ENCODE data around the gene DAPK1.
A peak's percentile ranks its signal among the peaks of the same experiment; 100 is the strongest.

DAPK1 gene

GRCh38 chr9:87573841-87574342 is 76.2 kb downstream of the DAPK1 start:
- H3K23ac ChIP-seq (ENCODE audit: low read length in 2 of 2) = no peak overlapping the region
- no peak overlapping the region for H3K9ac ChIP-seq (ENCODE audit: low read length)
- H3K27ac ChIP-seq (ENCODE audit: low read length, poor library complexity, severe bottlenecking) = no peak overlapping the region
- no peaks in the 10 kb centered on the region for H3K9me3 ChIP-seq (ENCODE audit: control insufficient read depth, low read length)
- H3K4me3 ChIP-seq (ENCODE audit: insufficient read depth in 1 of 2, low read depth in 1 of 2, low read length in 2 of 2) = no peak overlapping the region
- H3K27me3 ChIP-seq (ENCODE audit: control insufficient read depth in 1 of 2, insufficient read depth in 1 of 2, low read length in 2 of 2) = no peaks in the 10 kb centered on the region
- no CpG with 5 or more reads among the region's 1 CpG for WGBS
- no peak overlapping the region for H3K4ac ChIP-seq (ENCODE audit: low read depth in 1 of 2, low read length in 2 of 2)
- no peak overlapping the region for H3K4me2 ChIP-seq (ENCODE audit: low read length, poor library complexity, severe bottlenecking)
- peaks cover 0 to 17% of the 10 kb centered on the region in 2 experiments for H3K36me3 ChIP-seq (ENCODE audit: control insufficient read depth in 1 of 2, insufficient read depth in 2 of 2, low read depth in 1 of 2, low read length in 2 of 2)
- H3K14ac ChIP-seq (ENCODE audit: low read length in 2 of 2) = no peak overlapping the region
- H2BK12ac ChIP-seq (ENCODE audit: low read length in 2 of 2) = no peak overlapping the region
- H2AK5ac ChIP-seq (ENCODE audit: low read length, severe bottlenecking) = no peak overlapping the region
- H3K79me1 ChIP-seq (replicated peaks; ENCODE audit: low read length, poor library complexity, severe bottlenecking) = peaks cover 41% of the 10 kb centered on the region
- no peak overlapping the region for H2BK120ac ChIP-seq (ENCODE audit: low read depth, low read length)
- H4K91ac ChIP-seq (ENCODE audit: low read length) = no peak overlapping the region
- H2BK5ac ChIP-seq (ENCODE audit: low read depth, low read length, poor library complexity, severe bottlenecking) = no peak overlapping the region
- peaks cover 21% of the 10 kb centered on the region for H3K4me1 ChIP-seq (ENCODE audit: control insufficient read depth, insufficient read depth, low read depth, low read length)
- no peak overlapping the region for H3K18ac ChIP-seq (ENCODE audit: low read depth in 1 of 2, low read length in 2 of 2)
- no peak overlapping the region for H2AFZ ChIP-seq (ENCODE audit: low read depth, low read length)
- H2BK15ac ChIP-seq (ENCODE audit: low read depth, poor library complexity, severe bottlenecking) = no peak overlapping the region
- DNase-seq = no peak
- H4K8ac ChIP-seq (ENCODE audit: low read length) = no peak overlapping the region

GRCh38 chr9:87577746-87578145 is 80.1 kb downstream of the DAPK1 start:
- 100% methylated on average over 1 of the region's 7 CpGs for WGBS
- no peak overlapping the region for H3K23ac ChIP-seq (ENCODE audit: low read length in 2 of 2)
- H3K79me1 ChIP-seq (replicated peaks; ENCODE audit: low read length, poor library complexity, severe bottlenecking) = peaks cover 46% of the 10 kb centered on the region

GRCh38 chr9:87578625-87579024 is 81.0 kb downstream of the DAPK1 start:
- H3K9ac ChIP-seq (ENCODE audit: low read length) = no peak overlapping the region
- H2BK5ac ChIP-seq (ENCODE audit: low read depth, low read length, poor library complexity, severe bottlenecking) = no peak overlapping the region
- no peak overlapping the region for H2BK15ac ChIP-seq (ENCODE audit: low read depth, poor library complexity, severe bottlenecking)
- H3K23ac ChIP-seq (ENCODE audit: low read length in 2 of 2) = no peak overlapping the region
- no peak overlapping the region for H4K91ac ChIP-seq (ENCODE audit: low read length)
- no peak overlapping the region for H3K4me3 ChIP-seq (ENCODE audit: insufficient read depth in 1 of 2, low read depth in 1 of 2, low read length in 2 of 2)
- H2BK120ac ChIP-seq (ENCODE audit: low read depth, low read length) = no peak overlapping the region
- 4% methylated on average over 2 of the region's 2 CpGs for WGBS
- H3K27me3 ChIP-seq (ENCODE audit: control insufficient read depth in 1 of 2, insufficient read depth in 1 of 2, low read length in 2 of 2) = no peaks in the 10 kb centered on the region
- peaks cover 45% of the 10 kb centered on the region for H3K79me1 ChIP-seq (replicated peaks; ENCODE audit: low read length, poor library complexity, severe bottlenecking)
- peak; percentile 75 for DNase-seq
- no peak overlapping the region for H3K14ac ChIP-seq (ENCODE audit: low read length in 2 of 2)
- no peak overlapping the region for H4K8ac ChIP-seq (ENCODE audit: low read length)
- no peak overlapping the region for H2AFZ ChIP-seq (ENCODE audit: low read depth, low read length)
- no peak overlapping the region for H2AK5ac ChIP-seq (ENCODE audit: low read length, severe bottlenecking)
- H3K4me2 ChIP-seq (ENCODE audit: low read length, poor library complexity, severe bottlenecking) = no peak overlapping the region
- no peaks in the 10 kb centered on the region for H3K9me3 ChIP-seq (ENCODE audit: control insufficient read depth, low read length)
- H3K4me1 ChIP-seq (ENCODE audit: control insufficient read depth, insufficient read depth, low read depth, low read length) = peaks cover 10% of the 10 kb centered on the region
- H3K18ac ChIP-seq (ENCODE audit: low read depth in 1 of 2, low read length in 2 of 2) = no peak overlapping the region
- H2BK12ac ChIP-seq (ENCODE audit: low read length in 2 of 2) = no peak overlapping the region
- no peak overlapping the region for H3K4ac ChIP-seq (ENCODE audit: low read depth in 1 of 2, low read length in 2 of 2)
- no peak overlapping the region for H3K27ac ChIP-seq (ENCODE audit: low read length, poor library complexity, severe bottlenecking)
- H3K36me3 ChIP-seq (ENCODE audit: control insufficient read depth in 1 of 2, insufficient read depth in 2 of 2, low read depth in 1 of 2, low read length in 2 of 2) = peaks cover 0 to 2% of the 10 kb centered on the region in 2 experiments

More at GRCh38 chr9:87577746-87578145, 80.1 kb downstream of the DAPK1 start:
- no peak overlapping the region for H2BK5ac ChIP-seq (ENCODE audit: low read depth, low read length, poor library complexity, severe bottlenecking)
- no peak overlapping the region for H3K14ac ChIP-seq (ENCODE audit: low read length in 2 of 2)
- no peak overlapping the region for H3K27ac ChIP-seq (ENCODE audit: low read length, poor library complexity, severe bottlenecking)
- no peak overlapping the region for H3K4me2 ChIP-seq (ENCODE audit: low read length, poor library complexity, severe bottlenecking)
- no peak overlapping the region for H4K91ac ChIP-seq (ENCODE audit: low read length)
- H4K8ac ChIP-seq (ENCODE audit: low read length) = no peak overlapping the region
- no peak overlapping the region for H3K9ac ChIP-seq (ENCODE audit: low read length)
- no peak overlapping the region for H3K4me3 ChIP-seq (ENCODE audit: insufficient read depth in 1 of 2, low read depth in 1 of 2, low read length in 2 of 2)
- no peak overlapping the region for H2BK12ac ChIP-seq (ENCODE audit: low read length in 2 of 2)
- H2BK120ac ChIP-seq (ENCODE audit: low read depth, low read length) = no peak overlapping the region
- H2AK5ac ChIP-seq (ENCODE audit: low read length, severe bottlenecking) = no peak overlapping the region
- no peak overlapping the region for H2AFZ ChIP-seq (ENCODE audit: low read depth, low read length)
- no peak overlapping the region for H2BK15ac ChIP-seq (ENCODE audit: low read depth, poor library complexity, severe bottlenecking)
- no peaks in the 10 kb centered on the region for H3K27me3 ChIP-seq (ENCODE audit: control insufficient read depth in 1 of 2, insufficient read depth in 1 of 2, low read length in 2 of 2)
- H3K4ac ChIP-seq (ENCODE audit: low read depth in 1 of 2, low read length in 2 of 2) = no peak overlapping the region
- H3K18ac ChIP-seq (ENCODE audit: low read depth in 1 of 2, low read length in 2 of 2) = no peak overlapping the region
- H3K36me3 ChIP-seq (ENCODE audit: control insufficient read depth in 1 of 2, insufficient read depth in 2 of 2, low read depth in 1 of 2, low read length in 2 of 2) = peaks cover 0 to 10% of the 10 kb centered on the region in 2 experiments
- no peak for DNase-seq
- H3K4me1 ChIP-seq (ENCODE audit: control insufficient read depth, insufficient read depth, low read depth, low read length) = peaks cover 12% of the 10 kb centered on the region
- H3K9me3 ChIP-seq (ENCODE audit: control insufficient read depth, low read length) = no peaks in the 10 kb centered on the region

- Histone ChIP-seq H3K27ac (ENCODE audit: low read length, poor library complexity, severe bottlenecking) (no peak overlapping the region), H2BK5ac (ENCODE audit: low read depth, low read length, poor library complexity, severe bottlenecking) (no peak overlapping the region), H3K4me1 (ENCODE audit: control insufficient read depth, insufficient read depth, low read depth, low read length) (peaks cover 11% of the 10 kb centered on the region), H3K79me1 (replicated peaks; ENCODE audit: low read length, poor library complexity, severe bottlenecking) (peaks cover 41% of the 10 kb centered on the region), H3K9me3 (ENCODE audit: control insufficient read depth, low read length) (no peaks in the 10 kb centered on the region), H3K4ac (ENCODE audit: low read depth in 1 of 2, low read length in 2 of 2) (no peak overlapping the region), H2BK12ac (ENCODE audit: low read length in 2 of 2) (peak overlapping the region in 1 of 2 experiments; percentile 15), H3K14ac (ENCODE audit: low read length in 2 of 2) (no peak overlapping the region), H2AK5ac (ENCODE audit: low read length, severe bottlenecking) (no peak overlapping the region), H3K27me3 (ENCODE audit: control insufficient read depth in 1 of 2, insufficient read depth in 1 of 2, low read length in 2 of 2) (no peaks in the 10 kb centered on the region), H3K23ac (ENCODE audit: low read length in 2 of 2) (no peak overlapping the region), H3K9ac (ENCODE audit: low read length) (no peak overlapping the region), H4K8ac (ENCODE audit: low read length) (no peak overlapping the region), H3K18ac (ENCODE audit: low read depth in 1 of 2, low read length in 2 of 2) (no peak overlapping the region), H4K91ac (ENCODE audit: low read length) (no peak overlapping the region), H2BK15ac (ENCODE audit: low read depth, poor library complexity, severe bottlenecking) (no peak overlapping the region), H3K4me2 (ENCODE audit: low read length, poor library complexity, severe bottlenecking) (no peak overlapping the region), H3K4me3 (ENCODE audit: insufficient read depth in 1 of 2, low read depth in 1 of 2, low read length in 2 of 2) (no peak overlapping the region), H2BK120ac (ENCODE audit: low read depth, low read length) (no peak overlapping the region), H3K36me3 (ENCODE audit: control insufficient read depth in 1 of 2, insufficient read depth in 2 of 2, low read depth in 1 of 2, low read length in 2 of 2) (peaks cover 0 to 2% of the 10 kb centered on the region in 2 experiments), H2AFZ (ENCODE audit: low read depth, low read length) (no peak overlapping the region)
- DNase-seq = peak; percentile 75
- WGBS = 100% methylated on average over 1 of the region's 2 CpGs
Measured at GRCh38 chr9:87579781-87580541, 82.3 kb downstream of the DAPK1 start.

Measured in mesenchymal stem cell (in vitro differentiated cells and primary cell).